GM18526 (cell line): Measurements from ENCODE around the gene NOX5.

Experiments
- POLR2A ChIP-seq: IDR thresholded peaks from 3 replicates; pipeline ENCODE4 v1.6.1; 2011; ENCODE audit not compliant: insufficient read length; ENCODE audit errors: extremely low read depth

The NOX5 gene

GRCh38 chr15:69080295-69081248 lies 66.1 kb downstream of the NOX5 start:
- no peak for TF ChIP-seq POLR2A

- TF ChIP-seq POLR2A: no peak
These were observed 67.0 kb downstream of the NOX5 start for GRCh38 chr15:69081310-69082004.

DNA sequence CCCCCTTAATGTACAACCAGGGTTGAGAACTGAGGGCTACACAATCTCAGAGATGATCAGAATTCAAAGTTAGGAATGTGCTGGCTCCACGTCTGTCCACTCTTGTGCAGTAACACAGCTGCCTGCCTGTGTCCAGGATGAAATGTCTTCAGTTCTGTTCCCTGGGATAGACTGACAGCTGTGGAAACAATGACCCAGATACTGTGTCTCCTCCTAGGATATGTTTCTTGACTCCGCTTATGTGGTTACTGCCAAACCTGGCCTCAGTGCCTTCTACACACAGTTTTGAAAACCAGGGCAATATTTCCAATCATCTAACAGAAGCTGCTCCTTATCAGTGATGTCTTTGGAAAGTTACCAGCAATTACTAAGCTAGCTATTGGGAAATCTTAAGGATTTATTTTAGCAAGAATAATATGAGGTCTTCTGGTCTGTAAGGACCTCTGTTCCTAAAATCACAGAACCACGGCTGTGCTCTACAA lies 67.6 kb downstream of the NOX5 start:
- no peak for TF ChIP-seq POLR2A

GRCh38 chr15:69082554-69082953 lies 68.1 kb downstream of the NOX5 start:
- TF ChIP-seq POLR2A: no peak

- no peak for TF ChIP-seq POLR2A
These were observed 70.0 kb downstream of the NOX5 start for GRCh38 chr15:69084404-69085030.

- TF ChIP-seq POLR2A: no peak
These were observed 71.0 kb downstream of the NOX5 start for GRCh38 chr15:69085325-69086081.

DNA sequence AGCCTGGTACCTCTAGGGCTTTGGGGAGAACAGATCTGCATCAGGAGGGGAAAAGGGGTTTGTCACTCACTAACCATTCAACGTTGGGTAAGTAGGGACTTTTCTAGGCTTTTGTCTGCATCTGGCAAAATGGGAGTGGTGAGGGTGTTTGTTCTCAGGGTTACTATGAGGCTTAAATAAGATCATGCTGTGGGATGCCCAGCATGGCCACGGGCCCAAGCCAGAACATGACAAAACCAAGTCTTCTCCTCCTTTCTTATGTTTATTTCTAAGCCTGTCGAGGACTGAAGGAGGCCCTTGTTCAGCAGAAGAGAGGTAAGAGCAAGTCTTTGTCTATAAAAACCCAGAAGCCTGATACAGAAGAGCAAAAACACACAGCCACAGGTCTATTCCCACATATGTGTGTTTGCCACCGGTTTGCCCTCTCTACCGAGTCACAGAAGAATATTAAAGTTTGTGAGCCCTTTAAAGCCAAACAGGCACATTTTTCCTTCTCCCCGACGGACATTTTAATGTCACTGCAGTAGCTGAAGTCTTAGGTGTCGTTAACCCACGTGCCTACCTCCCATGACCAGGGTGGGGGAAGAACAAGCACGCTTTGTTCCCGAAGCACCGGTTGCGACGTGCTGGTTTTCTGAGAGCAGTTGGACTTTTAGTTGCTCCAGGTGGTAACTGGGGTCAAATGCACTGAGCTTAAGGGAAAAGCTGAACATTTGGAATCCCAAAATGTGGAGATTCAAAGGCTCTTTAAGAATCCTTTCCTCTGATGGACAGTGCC lies 72.1 kb downstream of the NOX5 start:
- no peak for TF ChIP-seq POLR2A

GRCh38 chr15:69087366-69087976 lies 73.0 kb downstream of the NOX5 start:
- no peak for TF ChIP-seq POLR2A

DNA sequence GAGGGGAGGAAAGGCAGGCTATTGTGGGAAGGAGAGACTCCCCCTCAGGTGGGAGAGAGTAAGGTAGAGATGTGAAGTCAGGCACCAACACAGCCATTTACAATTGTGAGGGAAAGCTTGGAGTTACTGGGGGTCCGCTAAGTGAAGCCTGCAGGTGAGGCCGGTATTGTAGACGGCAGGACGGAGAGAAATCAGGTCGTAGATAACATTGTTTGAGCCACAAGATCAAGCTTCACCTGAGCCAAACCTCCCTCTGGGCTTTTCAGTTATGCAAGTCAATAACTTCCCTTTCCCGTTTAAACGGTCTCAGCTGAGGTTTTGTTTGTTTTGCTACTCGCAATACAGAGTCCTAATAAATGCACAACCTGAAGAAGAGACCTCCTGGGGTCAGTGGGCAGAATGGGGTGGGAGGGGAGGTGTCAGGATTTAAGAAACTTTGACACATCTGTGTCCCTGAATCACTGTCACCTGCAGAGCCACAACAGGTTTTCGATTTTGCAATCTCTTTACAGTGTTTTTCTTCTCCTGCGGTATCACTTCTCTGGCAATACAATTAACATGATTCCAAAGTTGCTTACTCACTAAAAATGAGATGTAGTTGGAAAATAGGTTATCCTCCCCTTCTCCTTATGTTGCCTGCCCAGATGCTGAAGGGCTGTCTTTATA lies 73.9 kb downstream of the NOX5 start:
- TF ChIP-seq POLR2A: no peak

DNA sequence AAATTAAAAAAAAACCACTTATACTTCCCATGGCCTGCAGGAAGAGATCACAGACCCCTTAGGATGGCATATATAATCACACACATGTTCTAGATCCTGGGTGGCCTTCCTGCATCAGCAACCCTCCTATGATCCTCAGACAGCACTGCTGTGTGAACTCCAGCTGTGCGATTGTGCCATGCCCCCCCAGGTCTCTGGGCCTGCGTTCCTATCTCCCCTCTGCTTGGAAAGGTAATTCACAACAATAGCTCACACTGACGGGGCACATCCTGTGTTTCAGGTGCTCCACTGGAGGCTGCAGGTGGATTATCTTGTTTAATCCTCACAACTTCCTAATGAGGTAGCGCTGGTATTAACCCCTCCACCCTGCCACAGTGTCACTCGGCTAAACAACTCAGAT lies 74.8 kb downstream of the NOX5 start:
- TF ChIP-seq POLR2A: no peak

DNA sequence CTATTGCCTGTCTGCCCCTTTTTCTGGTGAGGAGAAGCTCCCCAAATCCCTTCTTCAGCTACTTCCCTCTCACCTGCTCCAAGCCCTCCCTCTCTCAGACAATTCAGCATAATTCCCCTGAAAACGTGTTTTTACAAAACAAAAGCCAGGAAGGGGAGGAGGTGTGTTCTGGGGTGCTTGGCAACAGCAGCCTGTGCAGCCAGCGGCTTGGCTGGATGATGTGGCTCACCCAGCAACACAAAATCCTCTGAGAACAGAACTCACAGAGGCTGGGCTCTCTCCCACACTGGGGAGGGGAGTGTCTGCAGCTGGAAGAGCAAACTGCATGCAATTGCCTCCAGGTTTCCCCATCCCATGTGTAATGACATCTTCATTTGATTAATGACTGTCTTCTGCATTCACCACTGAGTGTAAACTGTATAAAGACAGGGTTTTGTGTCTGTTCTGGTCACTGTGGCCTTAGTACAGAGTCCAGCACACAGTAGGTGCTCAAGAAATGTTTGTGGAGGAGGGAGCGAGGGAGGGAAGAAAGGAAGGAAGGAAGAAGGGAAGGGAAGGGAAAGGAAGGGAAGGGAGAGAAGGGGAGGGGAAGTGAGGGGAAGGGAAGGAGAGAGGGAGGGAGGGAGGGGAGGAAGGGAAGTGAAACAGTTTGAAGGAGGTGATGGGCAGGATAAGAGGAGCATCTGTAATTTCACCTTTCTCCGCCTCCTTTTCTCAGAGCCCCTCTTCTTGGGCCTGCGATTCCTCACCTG lies 75.9 kb downstream of the NOX5 start:
- no peak for TF ChIP-seq POLR2A

DNA sequence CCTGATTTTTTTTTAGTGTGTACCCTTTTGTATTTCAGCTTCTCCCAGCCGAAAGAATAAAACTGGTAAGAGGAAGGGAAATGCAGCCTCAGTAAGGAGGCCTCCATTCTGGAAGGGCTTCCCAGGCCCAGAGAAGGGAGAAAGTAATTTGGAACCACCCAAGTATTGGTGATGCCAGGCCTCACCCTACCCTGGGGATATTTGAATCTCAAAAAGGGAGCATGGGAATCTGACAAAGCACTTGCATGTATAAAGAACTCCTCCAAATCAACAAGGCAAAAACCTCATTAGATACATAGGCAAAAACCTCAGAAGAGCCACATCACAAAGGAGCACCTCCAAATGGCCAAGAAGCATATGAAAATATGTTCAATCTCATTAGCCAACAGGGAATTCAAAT lies 77.2 kb downstream of the NOX5 start:
- no peak for TF ChIP-seq POLR2A

- no peak for TF ChIP-seq POLR2A
These were observed 77.7 kb downstream of the NOX5 start for GRCh38 chr15:69092159-69092558.

GRCh38 chr15:69093127-69093526 lies 78.6 kb downstream of the NOX5 start:
- no peak for TF ChIP-seq POLR2A
